Endothelial cell of umbilical vein (primary cell): ENCODE data around the gene ARF1. TPM values are rescaled to one million over a fixed set of nuclear protein-coding genes. Genes with fewer than 3 reads are reported as not detected.

Experiments used
- BruUV-seq: library from RNA; stranded (reverse); fragments of 400-500 nt; replicated peaks from 2 replicates; lab custom pipeline; 2021; lab: Mats Ljungman, UMichigan
- CTCF ChIA-PET: fragments of 300-600, 350-600 bp; sonication (Branson Sonifier 250); formaldehyde crosslinking; loops from one replicate; lab custom pipeline; 2021; ENCODE audit warnings: antibody characterized with exemption, inconsistent platforms; lab: Charles Lee
- POLR2A ChIA-PET: fragments of 300-600, 350-600 bp; sonication (Branson Sonifier 250); formaldehyde crosslinking; loops from one replicate; lab custom pipeline; 2021; ENCODE audit warnings: antibody characterized with exemption, inconsistent platforms; lab: Charles Lee
- DNase-seq: peaks from one replicate; pipeline ENCODE4 v3.0.0-alpha.2; 2011; ENCODE audit warnings: low read depth, low spot score
- FAIRE-seq: peaks from 2 replicates; lab custom pipeline; 2011; peaks lifted over from hg19 to GRCh38; lab: Jason Lieb, UNC
- H2AFZ ChIP-seq: 2 replicates; pipeline ENCODE4 v1.6.0; 2012; ENCODE audit warnings: low read depth, low read length, control low read depth, inconsistent platforms
- H3K27ac ChIP-seq: 2 replicates; pipeline ENCODE4 v1.5.1; 2011; ENCODE audit warnings: low read depth, mild to moderate bottlenecking, control low read depth, low read length, moderate library complexity; ENCODE audit not compliant: insufficient read depth
- H3K27me3 ChIP-seq, 2 experiments: 2 replicates each; pipeline versions ENCODE4 v1.6.0 to v1.6.1; 2011; ENCODE audit warnings: low read length in 2 of 2, mixed read lengths in 1 of 2; ENCODE audit not compliant: control insufficient read depth in 2 of 2, insufficient read depth in 2 of 2
- H3K36me3 ChIP-seq, 2 experiments: 2 replicates in 1 of 2; 3 replicates in 1 of 2; pipeline ENCODE4 v1.5.1; 2011; ENCODE audit warnings: low read length in 2 of 2, mild to moderate bottlenecking in 1 of 2, moderate library complexity in 1 of 2; ENCODE audit not compliant: control insufficient read depth in 2 of 2, insufficient read depth in 2 of 2; ENCODE audit errors: extremely low read depth in 1 of 2
- H3K4me1 ChIP-seq: 3 replicates; pipeline ENCODE4 v1.5.1; 2011; ENCODE audit warnings: mild to moderate bottlenecking, low read length; ENCODE audit not compliant: control insufficient read depth, insufficient read depth; ENCODE audit errors: extremely low read depth
- H3K4me2 ChIP-seq: 2 replicates; pipeline ENCODE4 v1.6.1; 2011; ENCODE audit warnings: low read length, control low read depth, mixed read lengths; ENCODE audit not compliant: insufficient read depth
- H3K4me3 ChIP-seq, 3 experiments: fragments of 200-600 bp in 1 of 3; sonication (generic), shearing (Covaris generic) in 1 of 3; replicated peaks in 1 of 3; 2 replicates each; pipeline ENCODE4 v1.5.1; 2011 to 2016; ENCODE audit warnings: control low read depth in 3 of 3, low read length in 3 of 3, mild to moderate bottlenecking in 2 of 3, inconsistent platforms in 1 of 3, low read depth in 1 of 3, moderate library complexity in 1 of 3; ENCODE audit not compliant: insufficient read depth in 1 of 3
- H3K79me2 ChIP-seq: 2 replicates; pipeline ENCODE4 v1.6.0; 2012; ENCODE audit warnings: low read length, inconsistent platforms; ENCODE audit not compliant: control insufficient read depth, insufficient read depth
- H3K9ac ChIP-seq: replicated peaks from 2 replicates; pipeline ENCODE3; 2011; ENCODE audit warnings: low read length, control low read depth; ENCODE audit not compliant: insufficient read depth; ENCODE audit errors: extremely low read depth
- H3K9me1 ChIP-seq: replicated peaks from 3 replicates; pipeline ENCODE4 v1.6.0; 2011; ENCODE audit warnings: mild to moderate bottlenecking, low read length; ENCODE audit not compliant: control insufficient read depth, insufficient read depth; ENCODE audit errors: extremely low read depth
- H3K9me3 ChIP-seq: replicated peaks from 2 replicates; pipeline ENCODE4 v1.5.1; 2012; ENCODE audit warnings: low read length, inconsistent platforms; ENCODE audit not compliant: control insufficient read depth, insufficient read depth
- H4K20me1 ChIP-seq: replicated peaks from 2 replicates; pipeline ENCODE3; 2011; ENCODE audit warnings: mild to moderate bottlenecking, low read length; ENCODE audit not compliant: control insufficient read depth, insufficient read depth; ENCODE audit errors: extremely low read depth
- EZH2 ChIP-seq: IDR thresholded peaks from 2 replicates; pipeline ENCODE4 v1.6.1; 2012; ENCODE audit warnings: borderline replicate concordance, low read depth, mild to moderate bottlenecking, moderate library complexity, low read length, inconsistent platforms; ENCODE audit not compliant: severe bottlenecking
- FOS ChIP-seq: IDR thresholded peaks from 2 replicates; pipeline ENCODE4 v1.6.1; 2011; ENCODE audit warnings: mild to moderate bottlenecking, low read length, moderate library complexity, borderline replicate concordance; ENCODE audit not compliant: insufficient read depth
- GATA2 ChIP-seq: IDR thresholded peaks from 2 replicates; pipeline ENCODE4 v1.7.0; 2011; ENCODE audit warnings: low read depth, mild to moderate bottlenecking, moderate library complexity, mixed read lengths, low read length; ENCODE audit not compliant: insufficient read length, insufficient read depth
- JUN ChIP-seq: IDR thresholded peaks from 2 replicates; pipeline ENCODE4 v1.6.1; 2011; ENCODE audit warnings: borderline replicate concordance, low read depth; ENCODE audit not compliant: insufficient read length, insufficient read depth
- MYC ChIP-seq: IDR thresholded peaks from one replicate; pipeline ENCODE4 v1.6.1; 2011; ENCODE audit warnings: mild to moderate bottlenecking, low read depth, low read length
- POLR2A ChIP-seq: IDR thresholded peaks from 2 replicates; pipeline ENCODE4 v1.6.1; 2012; ENCODE audit warnings: low read depth, mild to moderate bottlenecking, control low read depth, low read length
- POLR2AphosphoS5 ChIP-seq: IDR thresholded peaks from 2 replicates; pipeline ENCODE4 v1.6.1; 2012; ENCODE audit warnings: low read depth, mild to moderate bottlenecking, control low read depth, low read length, moderate library complexity; ENCODE audit not compliant: insufficient read depth
- dilution Hi-C: fragments of 300-500 bp; cut with MboI; formaldehyde crosslinking; loops from one replicate; pipeline ENCODE4 v1.15.0; 2019; ENCODE audit warnings: low sequenced_read_pairs; ENCODE audit not compliant: extremely low pct_ligation_motif_present
- intact Hi-C: fragments of 100-400 bp; cut with micrococcal nuclease; formaldehyde crosslinking; loops from one replicate; pipeline ENCODE4 v1.10.0; 2022
- polyA plus RNA-seq, 4 experiments: library from polyadenylated mRNA; depleted of rRNA in 3 of 4; stranded (reverse) in 3 of 4; unstranded in 1 of 4; fragments of >200 nt; gene quantifications; 2 replicates each; pipeline versions ENCODE4 v1.2.1 to v1.2.3, GENCODE V29; 2011 to 2012; ENCODE audit warnings: missing spikeins in 1 of 4
- total RNA-seq: library from RNA; stranded (reverse); gene quantifications from 2 replicates; pipeline ENCODE4 v1.2.3, GENCODE V29; 2021
- TF ChIP-seq, protein P1 (sequence below): IDR thresholded peaks from 2 replicates; pipeline ENCODE4 v1.6.1; 2011; ENCODE audit not compliant: insufficient read depth, insufficient read length
- TF ChIP-seq, protein P2 (sequence below), 2 donors: IDR thresholded peaks; 1 replicate in 1 of 2; 2 replicates in 1 of 2; pipeline ENCODE4 v1.5.1; 2011; ENCODE audit warnings: low read length in 2 of 2, mild to moderate bottlenecking in 2 of 2, moderate library complexity in 2 of 2, control low read depth in 1 of 2, inconsistent platforms in 1 of 2, low read depth in 1 of 2; ENCODE audit not compliant: insufficient read depth in 1 of 2; ENCODE audit errors: extremely low read depth in 1 of 2

ARF1 gene
- total and polyA plus RNA-seq, 2 donors (not counting 3 experiments of a cell fraction or from before 2014, with no cell fraction given) = 499 to 844 TPM

DNA sequence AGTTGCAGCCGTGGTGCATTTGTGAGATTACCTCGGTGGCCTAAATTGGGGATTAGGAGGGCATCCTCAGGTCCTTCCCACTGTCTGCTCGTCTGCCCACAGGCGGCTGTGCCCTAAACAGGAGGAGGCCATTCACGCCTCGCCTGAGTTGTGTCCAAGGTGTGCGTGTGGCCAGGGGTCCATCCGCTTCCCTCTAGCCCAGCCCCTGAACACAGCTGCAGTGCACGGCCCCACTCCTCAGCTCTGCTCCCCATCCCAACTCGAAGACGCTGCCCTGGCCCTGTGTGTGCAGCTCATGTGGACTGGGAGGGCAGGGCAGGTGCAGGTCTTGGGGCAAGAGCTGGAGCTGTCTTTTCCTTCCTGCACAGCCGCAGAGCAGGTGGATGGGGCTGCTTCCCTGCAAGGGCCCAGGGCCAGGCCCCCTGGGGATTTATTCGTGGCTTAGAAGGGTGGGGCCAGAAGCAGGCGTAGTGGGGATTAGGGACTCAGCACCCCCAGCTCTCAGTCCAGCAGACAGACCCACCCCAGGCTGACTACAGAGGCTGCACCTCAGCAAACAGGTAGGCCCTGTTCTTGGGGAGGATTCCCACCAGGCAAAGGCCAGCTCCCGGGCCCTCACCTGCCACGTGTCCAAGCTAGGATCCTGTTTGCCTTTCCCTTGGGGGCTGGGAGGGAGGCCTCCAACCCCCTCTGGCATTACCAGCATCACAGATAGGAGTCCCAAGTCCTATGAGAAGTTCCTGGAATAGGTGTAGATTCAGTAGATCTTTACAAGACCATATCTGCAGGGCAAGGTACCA, 61.9 kb downstream of the ARF1 start:
- no peak overlapping the region for H2AFZ ChIP-seq
- H3K9me3 ChIP-seq = no peaks in the 10 kb centered on the region
- no peaks in the 10 kb centered on the region for H3K27me3 ChIP-seq
- H3K36me3 ChIP-seq = peaks cover 0 to 16% of the 10 kb centered on the region in 2 experiments
- FAIRE-seq (no peak), DNase-seq (no peak)
- H3K79me2 ChIP-seq = peaks cover 68% of the 10 kb centered on the region
- no peaks in the 10 kb centered on the region for H4K20me1 ChIP-seq
- H3K4me2 ChIP-seq = no peak overlapping the region
- H3K9ac ChIP-seq = no peak overlapping the region
- TF ChIP-seq POLR2A (no peak), GATA2 (no peak), FOS (no peak)
- ChIA-PET POLR2A (interaction anchor here (1.4 kb wide), 1 partner anchor 21 kb away, joined by 3 read pairs; the partner anchor contains the start of gene IBA57), CTCF (no interaction called here)
- no TSS peak for BruUV-seq
- intact Hi-C loops = no loop called here
- H3K4me1 ChIP-seq = peaks cover 34% of the 10 kb centered on the region
- H3K27ac ChIP-seq = no peak overlapping the region
- H3K4me3 ChIP-seq = no peak overlapping the region
- H3K9me1 ChIP-seq = no peaks in the 10 kb centered on the region
- dilution Hi-C loops = no loop called here

DNA sequence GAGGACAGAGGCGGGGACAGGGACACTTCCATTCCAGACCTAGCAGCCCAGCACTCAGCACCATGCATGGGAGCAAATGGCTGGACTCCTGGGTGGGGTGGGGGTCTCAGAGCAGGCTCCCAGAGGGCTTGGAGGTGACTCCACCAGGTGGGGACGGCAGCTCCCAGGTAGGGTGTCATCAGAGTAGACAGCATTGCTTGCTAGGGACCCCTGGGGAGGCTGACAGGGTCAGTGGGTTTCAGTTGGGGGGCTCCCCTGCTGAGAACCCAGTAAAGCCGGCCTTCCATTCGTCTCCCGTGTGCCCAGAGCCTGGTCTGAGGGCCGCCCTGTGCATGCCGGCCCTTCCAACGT, 62.5 kb downstream of the ARF1 start:
- H3K9ac ChIP-seq = no peak overlapping the region
- no TSS peak for BruUV-seq
- H4K20me1 ChIP-seq = no peaks in the 10 kb centered on the region
- no peak for DNase-seq
- H3K4me3 ChIP-seq = no peak overlapping the region
- no peaks in the 10 kb centered on the region for H3K9me3 ChIP-seq
- peaks cover 68% of the 10 kb centered on the region for H3K79me2 ChIP-seq
- no peak overlapping the region for H2AFZ ChIP-seq
- no peak for TF ChIP-seq POLR2AphosphoS5
- TF ChIP-seq, protein P1, sequence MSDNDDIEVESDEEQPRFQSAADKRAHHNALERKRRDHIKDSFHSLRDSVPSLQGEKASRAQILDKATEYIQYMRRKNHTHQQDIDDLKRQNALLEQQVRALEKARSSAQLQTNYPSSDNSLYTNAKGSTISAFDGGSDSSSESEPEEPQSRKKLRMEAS = no peak
- TF ChIP-seq POLR2A = no peak
- no peak for TF ChIP-seq FOS
- no peak for TF ChIP-seq EZH2
- no peak for TF ChIP-seq MYC
- no peak for TF ChIP-seq JUN
- no peak for TF ChIP-seq GATA2
- TF ChIP-seq, protein P2, sequence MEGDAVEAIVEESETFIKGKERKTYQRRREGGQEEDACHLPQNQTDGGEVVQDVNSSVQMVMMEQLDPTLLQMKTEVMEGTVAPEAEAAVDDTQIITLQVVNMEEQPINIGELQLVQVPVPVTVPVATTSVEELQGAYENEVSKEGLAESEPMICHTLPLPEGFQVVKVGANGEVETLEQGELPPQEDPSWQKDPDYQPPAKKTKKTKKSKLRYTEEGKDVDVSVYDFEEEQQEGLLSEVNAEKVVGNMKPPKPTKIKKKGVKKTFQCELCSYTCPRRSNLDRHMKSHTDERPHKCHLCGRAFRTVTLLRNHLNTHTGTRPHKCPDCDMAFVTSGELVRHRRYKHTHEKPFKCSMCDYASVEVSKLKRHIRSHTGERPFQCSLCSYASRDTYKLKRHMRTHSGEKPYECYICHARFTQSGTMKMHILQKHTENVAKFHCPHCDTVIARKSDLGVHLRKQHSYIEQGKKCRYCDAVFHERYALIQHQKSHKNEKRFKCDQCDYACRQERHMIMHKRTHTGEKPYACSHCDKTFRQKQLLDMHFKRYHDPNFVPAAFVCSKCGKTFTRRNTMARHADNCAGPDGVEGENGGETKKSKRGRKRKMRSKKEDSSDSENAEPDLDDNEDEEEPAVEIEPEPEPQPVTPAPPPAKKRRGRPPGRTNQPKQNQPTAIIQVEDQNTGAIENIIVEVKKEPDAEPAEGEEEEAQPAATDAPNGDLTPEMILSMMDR (IDR thresholded peaks at IDR 0.05; ENCODE audit: extremely low read depth in 1 of 2, insufficient read depth in 1 of 2, low read depth in 1 of 2, low read length in 2 of 2) = no peak
- dilution Hi-C loops (no loop called here), intact Hi-C loops (no loop called here)
- no peaks in the 10 kb centered on the region for H3K27me3 ChIP-seq
- peaks cover 34% of the 10 kb centered on the region for H3K4me1 ChIP-seq
- no peak overlapping the region for H3K4me2 ChIP-seq
- ChIA-PET CTCF (no interaction called here), POLR2A (no interaction called here)
- FAIRE-seq = no peak
- H3K9me1 ChIP-seq = no peaks in the 10 kb centered on the region
- H3K27ac ChIP-seq = no peak overlapping the region
- peaks cover 0 to 16% of the 10 kb centered on the region in 2 experiments for H3K36me3 ChIP-seq
